Neural cell (in vitro differentiated cells): ENCODE results near the gene ARL4C. TPM values are rescaled to one million over a fixed set of nuclear protein-coding genes. Genes with fewer than 3 reads are reported as not detected.
A peak's percentile ranks its signal among the peaks of the same experiment; 100 is the strongest.

Experiments
- H2AFZ ChIP-seq: fragments of 200-600, 300-800 bp; sonication (generic), shearing (Covaris generic); 2 replicates; pipeline ENCODE4 v1.6.0; 2014; ENCODE audit warnings: low read depth, mild to moderate bottlenecking, antibody characterized with exemption, low read length, moderate library complexity
- H3F3A ChIP-seq: fragments of 200-600 bp; shearing (Covaris generic); 2 replicates; pipeline ENCODE4 v1.6.1; 2016; ENCODE audit warnings: mild to moderate bottlenecking, moderate library complexity, mixed read lengths, antibody characterized with exemption, low read length; ENCODE audit not compliant: insufficient read depth, poor library complexity, severe bottlenecking
- H3K27ac ChIP-seq: fragments of 200-600, 300-800 bp; sonication (generic), shearing (Covaris generic); 2 replicates; pipeline ENCODE4 v1.5.1; 2014; ENCODE audit warnings: mild to moderate bottlenecking, low read length, moderate library complexity
- H3K27me3 ChIP-seq: fragments of 300-800, 200-600 bp; sonication (generic), shearing (Covaris generic); 2 replicates; pipeline ENCODE4 v1.6.0; 2014; ENCODE audit warnings: mild to moderate bottlenecking, low read depth, low read length, moderate library complexity; ENCODE audit not compliant: insufficient read depth
- H3K36me3 ChIP-seq: fragments of 300-800, 200-600 bp; sonication (generic), shearing (Covaris generic); 2 replicates; pipeline ENCODE4 v1.5.1; 2014; ENCODE audit warnings: mild to moderate bottlenecking, antibody characterized with exemption, low read length, moderate library complexity; ENCODE audit not compliant: insufficient read depth
- H3K4me2 ChIP-seq: fragments of 300-800, 200-600 bp; sonication (generic), shearing (Covaris generic); 2 replicates; pipeline ENCODE4 v1.6.0; 2014; ENCODE audit warnings: mild to moderate bottlenecking, low read length
- H3K4me3 ChIP-seq: fragments of 300-800, 200-600 bp; sonication (generic), shearing (Covaris generic); 2 replicates; pipeline ENCODE4 v1.5.1; 2014; ENCODE audit warnings: mild to moderate bottlenecking, low read length, moderate library complexity
- H3K79me2 ChIP-seq: fragments of 200-600 bp; shearing (Covaris generic); replicated peaks from 2 replicates; pipeline ENCODE4 v1.6.0; 2014; ENCODE audit warnings: mild to moderate bottlenecking, low read length, moderate library complexity; ENCODE audit not compliant: insufficient read depth
- H3K9ac ChIP-seq: fragments of 300-800, 200-600 bp; sonication (generic), shearing (Covaris generic); 2 replicates; pipeline ENCODE4 v1.6.1; 2016; ENCODE audit warnings: mild to moderate bottlenecking, low read length, mixed read lengths
- H3K9me2 ChIP-seq: fragments of 200-600 bp; shearing (Covaris generic); 2 replicates; pipeline ENCODE4 v1.6.1; 2016; ENCODE audit warnings: mild to moderate bottlenecking, low read length, mixed read lengths; ENCODE audit not compliant: insufficient read depth
- H3K9me3 ChIP-seq: fragments of 200-600, 300-800 bp; sonication (generic), shearing (Covaris generic); 2 replicates; pipeline ENCODE4 v1.6.1; 2016; ENCODE audit warnings: mild to moderate bottlenecking, mixed run types, low read length, moderate library complexity, mixed read lengths
- H4K20me1 ChIP-seq: fragments of 200-600 bp; shearing (Covaris generic); 2 replicates; pipeline ENCODE4 v1.6.1; 2016; ENCODE audit warnings: mild to moderate bottlenecking, mixed run types; ENCODE audit not compliant: insufficient read depth
- CTCF ChIP-seq: fragments of 450-650 bp; IDR thresholded peaks from 2 replicates; pipeline ENCODE4 v1.5.1; 2014; ENCODE audit warnings: antibody characterized with exemption, mild to moderate bottlenecking, moderate library complexity; ENCODE audit not compliant: poor library complexity, severe bottlenecking
- EP300 ChIP-seq: fragments of 450-650 bp; conservative IDR thresholded peaks from 2 replicates; pipeline ENCODE4 v1.6.1; 2014; ENCODE audit warnings: antibody characterized with exemption, mild to moderate bottlenecking, moderate library complexity; ENCODE audit not compliant: poor library complexity, severe bottlenecking
- EZH2 ChIP-seq: fragments of 200-600, 300-800 bp; shearing (Covaris generic), sonication (generic); IDR thresholded peaks from 2 replicates; pipeline ENCODE4 v1.6.1; 2014; ENCODE audit warnings: antibody characterized with exemption, low read length, borderline replicate concordance, mild to moderate bottlenecking; ENCODE audit not compliant: insufficient read depth, poor library complexity, severe bottlenecking
- MXI1 ChIP-seq: fragments of 450-650 bp; conservative IDR thresholded peaks from 2 replicates; pipeline ENCODE4 v1.6.1; 2014; ENCODE audit warnings: antibody characterized with exemption, mild to moderate bottlenecking; ENCODE audit not compliant: poor library complexity, severe bottlenecking
- POLR2AphosphoS5 ChIP-seq: IDR thresholded peaks from 2 replicates; pipeline ENCODE4 v1.6.1; 2012
- RAD21 ChIP-seq: fragments of 450-650 bp; conservative IDR thresholded peaks from 2 replicates; pipeline ENCODE4 v1.6.1; 2014; ENCODE audit warnings: antibody characterized with exemption, mild to moderate bottlenecking, moderate library complexity
- REST ChIP-seq: IDR thresholded peaks from 2 replicates; pipeline ENCODE4 v1.6.1; 2012; ENCODE audit warnings: borderline replicate concordance
- SMC3 ChIP-seq: fragments of 450-650 bp; conservative IDR thresholded peaks from 2 replicates; pipeline ENCODE4 v1.6.1; 2014; ENCODE audit warnings: antibody characterized with exemption, mild to moderate bottlenecking, moderate library complexity; ENCODE audit not compliant: poor library complexity
- TAF1 ChIP-seq: IDR thresholded peaks from 2 replicates; pipeline ENCODE4 v1.6.1; 2012; ENCODE audit warnings: low read depth
- polyA plus RNA-seq: library from polyadenylated mRNA; depleted of rRNA; stranded (reverse); fragments of >200 nt; gene quantifications from 2 replicates; pipeline ENCODE4 v1.2.3, GENCODE V29; 2014

ARL4C gene
- polyA plus RNA-seq, 1 donor from 2014 or later: 20.3 TPM

DNA sequence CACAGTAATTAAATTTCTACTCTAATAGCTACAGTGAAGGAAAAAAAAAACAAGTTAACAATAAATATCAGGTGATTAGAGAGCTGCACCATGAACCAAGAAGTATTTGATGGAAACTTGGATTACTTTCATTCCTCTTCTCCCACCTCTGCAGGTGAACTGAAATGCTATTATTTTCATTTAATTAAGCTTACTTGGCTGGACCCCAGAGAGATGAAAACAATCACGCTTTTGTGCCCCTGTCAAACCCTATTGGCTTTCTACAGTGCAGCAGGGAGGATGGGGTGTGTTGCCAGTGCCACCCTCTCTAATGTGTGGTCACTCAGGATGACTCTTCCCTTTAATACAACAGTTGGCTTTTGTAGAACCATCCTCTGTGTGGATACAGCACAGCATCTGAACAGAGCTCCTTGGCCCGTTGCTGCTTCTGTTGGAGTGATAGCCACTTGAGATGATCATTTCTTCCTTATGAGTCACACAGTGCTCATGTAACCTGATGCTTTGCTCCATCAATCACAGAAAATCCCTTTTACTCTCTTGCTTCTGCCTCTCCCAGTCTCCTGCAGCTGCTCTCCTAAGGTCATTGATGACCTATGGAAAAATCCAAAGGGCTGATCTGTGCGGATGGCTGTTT is 5.5 kb upstream of the ARL4C start:
- H3K9ac ChIP-seq: no peak overlapping the region
- no peaks in the 10 kb centered on the region for H3K27me3 ChIP-seq
- no peaks in the 10 kb centered on the region for H4K20me1 ChIP-seq
- no peak overlapping the region for H3K27ac ChIP-seq
- no peak overlapping the region for H3K4me3 ChIP-seq
- H3K4me2 ChIP-seq: no peak overlapping the region
- no peaks in the 10 kb centered on the region for H3F3A ChIP-seq
- H3K79me2 ChIP-seq: no peaks in the 10 kb centered on the region
- H2AFZ ChIP-seq: no peak overlapping the region
- no peaks in the 10 kb centered on the region for H3K9me2 ChIP-seq
- H3K36me3 ChIP-seq: no peaks in the 10 kb centered on the region
- TF ChIP-seq POLR2AphosphoS5 (no peak), CTCF (no peak), EZH2 (no peak), RAD21 (no peak), REST (no peak), EP300 (no peak), MXI1 (no peak), SMC3 (no peak), TAF1 (no peak)
- no peaks in the 10 kb centered on the region for H3K9me3 ChIP-seq

DNA sequence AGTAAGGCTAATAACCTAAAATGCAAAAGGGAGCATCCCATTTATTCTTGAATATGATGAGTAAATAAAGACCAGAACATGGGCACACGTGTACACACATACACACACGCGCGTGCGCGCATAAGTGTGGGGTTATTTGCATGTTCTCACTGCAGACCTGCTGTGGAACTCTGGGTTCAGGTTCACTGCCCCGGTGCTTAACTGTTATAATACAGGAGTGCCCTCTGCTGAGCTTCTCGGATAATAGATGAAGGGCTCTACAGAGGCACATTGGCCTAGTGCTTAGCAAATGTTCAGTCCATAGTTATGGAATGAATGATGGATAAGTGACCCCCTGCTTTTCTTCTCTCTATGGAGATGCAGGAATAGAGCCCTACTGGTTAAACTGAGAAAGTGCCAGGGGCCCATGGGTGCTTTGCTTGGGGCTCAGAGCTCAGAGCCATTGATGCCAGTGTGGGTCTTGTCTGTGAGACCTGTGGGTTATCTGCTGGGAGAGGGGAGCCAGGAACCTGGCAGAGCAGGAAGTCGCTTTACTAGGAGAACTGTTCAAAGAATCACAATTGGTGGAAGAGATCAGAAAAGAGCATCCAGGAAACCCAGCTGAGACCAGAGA is 3.6 kb upstream of the ARL4C start:
- Histone ChIP-seq H3K9me3 (no peaks in the 10 kb centered on the region), H3K79me2 (peaks cover 8% of the 10 kb centered on the region), H3K27ac (no peak overlapping the region), H3K4me2 (no peak overlapping the region), H3K27me3 (no peaks in the 10 kb centered on the region), H3K36me3 (no peaks in the 10 kb centered on the region), H3K9me2 (no peaks in the 10 kb centered on the region), H3F3A (no peaks in the 10 kb centered on the region), H2AFZ (no peak overlapping the region), H3K9ac (no peak overlapping the region), H4K20me1 (no peaks in the 10 kb centered on the region), H3K4me3 (no peak overlapping the region)
- peak; percentile 77 for TF ChIP-seq CTCF
- peak; percentile 91 for TF ChIP-seq SMC3
- no peak for TF ChIP-seq EP300
- peak; percentile 16 for TF ChIP-seq MXI1
- TF ChIP-seq REST: no peak
- no peak for TF ChIP-seq POLR2AphosphoS5
- no peak for TF ChIP-seq EZH2
- TF ChIP-seq RAD21: peak; percentile 85
